GM18498 (cell line): ENCODE data around the gene FAM13A.
"Not testable (repeated sequence)": the region's sequence is repeated elsewhere in the genome, so short reads cannot be mapped to it uniquely, and the experiment has no call there.

Experiments used
- ATAC-seq: cut with Tn5 transposase; IDR thresholded peaks from one replicate; pipeline ENCODE4 v1.9.1; 2021; ENCODE audit warnings: mild to moderate bottlenecking, moderate library complexity; ENCODE audit not compliant: unreplicated experiment

FAM13A gene

DNA sequence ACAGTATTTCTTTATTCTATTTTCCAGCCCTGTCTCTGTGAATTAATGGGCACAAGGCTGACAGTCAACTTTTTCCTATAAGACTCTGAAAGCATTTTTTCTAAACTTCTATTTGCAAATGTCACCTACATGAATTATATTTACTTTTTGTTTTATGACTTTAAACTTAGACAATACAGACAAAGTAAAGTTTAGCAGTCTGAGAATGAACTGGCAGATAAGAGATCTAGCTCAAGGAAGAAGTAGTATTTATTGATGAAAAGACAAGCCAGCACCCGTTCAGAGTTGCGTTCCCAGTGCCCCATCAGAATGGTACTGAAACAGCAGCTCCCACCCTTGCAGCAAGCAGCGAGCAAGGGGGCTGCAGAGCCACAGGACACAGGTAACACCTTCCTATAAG, 148.5 kb downstream of the FAM13A start:
- ATAC-seq, result no peak

DNA sequence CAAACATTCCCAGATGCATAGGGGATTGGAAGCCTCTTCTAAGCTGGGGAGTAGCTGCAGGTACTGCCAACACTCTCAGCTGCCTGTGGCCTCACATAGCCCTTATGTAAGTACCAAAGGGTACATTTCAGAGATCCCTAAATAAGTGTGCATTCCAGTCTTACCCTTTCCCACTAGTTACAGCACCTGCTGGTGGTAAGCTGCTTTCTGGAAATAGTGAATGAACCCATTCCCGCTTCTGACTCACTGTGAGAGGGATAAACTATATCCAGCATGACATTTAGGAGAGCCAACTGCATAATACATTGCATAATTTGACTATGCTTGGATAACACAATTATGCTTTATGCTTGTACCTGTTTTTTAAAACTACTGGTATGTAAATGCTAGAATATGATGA, 149.0 kb downstream of the FAM13A start:
- ATAC-seq, result no peak

DNA sequence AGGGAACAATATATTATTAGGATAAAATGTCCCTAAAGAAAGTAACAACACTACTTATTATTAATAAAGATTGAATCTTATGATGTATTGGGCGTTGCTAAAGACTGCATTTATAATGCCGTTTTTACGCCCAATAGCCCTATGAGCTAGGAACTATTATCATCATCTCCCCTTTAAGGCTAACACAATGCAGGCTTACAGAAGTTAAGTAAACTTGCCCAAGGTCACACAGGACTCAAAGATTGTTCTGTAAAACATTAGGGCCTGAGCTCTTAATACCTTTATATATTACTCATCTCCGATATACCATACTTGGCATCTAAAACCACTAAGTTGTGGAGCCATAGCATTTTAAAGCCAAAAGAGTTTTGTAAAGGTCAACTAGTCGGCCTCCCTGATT, 149.5 kb downstream of the FAM13A start:
- no peak for ATAC-seq

- ATAC-seq, result not testable (repeated sequence)
These were observed 152.7 kb downstream of the FAM13A start for GRCh38 chr4:88904240-88904639.

DNA sequence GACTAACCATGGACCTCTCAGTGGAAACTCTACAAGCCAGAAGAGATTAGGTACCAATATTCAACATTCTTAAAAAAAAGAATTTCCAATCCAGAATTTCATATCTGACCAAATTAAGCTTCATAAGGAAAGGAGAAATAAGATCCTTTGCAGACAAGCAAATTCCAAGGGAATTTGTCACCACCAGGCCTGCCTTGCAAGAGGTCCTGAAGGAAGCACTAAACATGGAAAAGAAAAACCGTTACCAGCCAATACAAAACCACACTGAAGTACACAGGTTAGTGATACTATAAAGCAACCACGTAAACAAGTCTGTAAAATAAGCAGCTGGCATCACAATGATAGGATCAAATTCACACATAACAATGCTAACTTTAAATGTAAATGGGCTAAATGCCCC, 156.6 kb downstream of the FAM13A start:
- ATAC-seq, result no peak

DNA sequence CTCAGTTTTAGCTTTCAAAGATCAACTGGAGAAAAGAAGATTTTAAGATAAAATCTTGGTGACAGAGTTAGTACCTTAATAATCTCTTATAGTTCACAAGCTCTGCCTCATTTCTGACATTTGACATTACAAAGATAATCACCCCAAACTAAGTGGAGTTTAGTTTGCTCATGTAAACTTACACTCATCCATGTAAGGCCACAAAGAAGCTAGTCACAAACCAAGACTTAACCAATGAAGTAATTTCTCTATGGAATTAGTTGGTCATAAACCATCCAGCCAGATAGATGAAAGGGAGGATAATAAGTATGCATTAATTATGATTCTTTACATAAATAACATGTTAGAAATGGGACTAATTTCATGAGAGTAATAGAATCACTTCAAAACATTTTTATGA, 159.2 kb downstream of the FAM13A start:
- no peak for ATAC-seq

DNA sequence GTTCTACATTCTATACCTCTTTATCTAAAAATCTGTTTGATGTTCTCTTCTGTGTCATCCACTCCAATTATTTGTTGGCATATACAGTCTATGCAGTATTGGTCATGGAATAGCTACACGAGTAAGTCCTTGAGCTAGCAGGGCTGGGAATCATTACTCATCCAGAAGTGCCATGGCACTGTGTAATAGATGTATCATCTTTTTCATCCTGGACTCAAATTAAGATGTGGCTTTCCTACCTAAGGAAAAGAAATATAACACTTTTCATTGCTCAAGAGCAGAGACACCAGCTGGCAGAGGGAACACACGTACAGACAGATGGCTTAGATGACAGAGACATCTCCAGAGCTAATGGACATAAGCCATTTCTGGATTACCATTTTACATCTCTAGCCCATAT, 159.8 kb downstream of the FAM13A start:
- ATAC-seq, result no peak

DNA sequence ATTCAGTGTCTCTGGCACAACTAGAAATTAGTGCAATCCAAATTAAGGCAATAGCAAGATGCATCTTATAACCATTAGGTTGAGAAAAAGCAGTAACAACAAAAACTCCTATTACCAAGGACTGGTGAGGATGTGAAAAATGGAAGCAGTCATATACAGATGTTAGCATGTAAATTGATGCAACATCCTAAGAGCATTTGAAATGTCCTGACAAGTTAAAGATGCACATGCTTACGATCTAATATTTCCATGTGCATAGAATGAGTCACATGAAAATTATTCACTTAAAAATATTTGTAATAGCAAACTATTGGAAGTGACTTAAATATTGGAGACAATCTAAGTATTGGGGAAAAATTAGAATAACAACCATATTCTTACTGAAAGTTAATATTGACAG, 163.0 kb downstream of the FAM13A start:
- no peak for ATAC-seq

- no peak for ATAC-seq
These were observed 164.3 kb downstream of the FAM13A start for GRCh38 chr4:88892646-88893045.

GRCh38 chr4:88891636-88892035, 165.3 kb downstream of the FAM13A start:
- no peak for ATAC-seq

GRCh38 chr4:88887409-88887808, 169.6 kb downstream of the FAM13A start:
- ATAC-seq, result not testable (repeated sequence)

- ATAC-seq, result no peak
These were observed 175.8 kb downstream of the FAM13A start for GRCh38 chr4:88881227-88881569.

GRCh38 chr4:88880501-88881226, 176.3 kb downstream of the FAM13A start:
- ATAC-seq, result no peak

DNA sequence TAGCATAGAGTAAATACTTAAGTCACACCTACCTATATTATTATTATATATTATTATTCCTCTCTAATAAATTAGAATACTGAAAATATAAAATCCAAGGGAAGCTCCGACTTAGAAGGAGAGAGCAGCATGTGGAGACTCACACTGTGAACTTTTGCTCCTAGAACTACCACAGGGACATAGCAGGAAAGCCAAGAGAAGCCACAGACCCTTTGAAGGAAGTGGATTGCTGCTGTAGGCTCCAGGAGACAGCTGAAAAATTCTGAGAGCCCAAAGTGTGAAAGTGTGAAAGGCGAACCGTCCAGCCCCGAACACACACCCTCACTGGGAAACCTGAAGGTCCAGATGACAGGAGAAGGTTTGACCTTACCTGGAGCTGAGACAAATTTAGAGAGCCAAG, 177.0 kb downstream of the FAM13A start:
- ATAC-seq, result no peak

DNA sequence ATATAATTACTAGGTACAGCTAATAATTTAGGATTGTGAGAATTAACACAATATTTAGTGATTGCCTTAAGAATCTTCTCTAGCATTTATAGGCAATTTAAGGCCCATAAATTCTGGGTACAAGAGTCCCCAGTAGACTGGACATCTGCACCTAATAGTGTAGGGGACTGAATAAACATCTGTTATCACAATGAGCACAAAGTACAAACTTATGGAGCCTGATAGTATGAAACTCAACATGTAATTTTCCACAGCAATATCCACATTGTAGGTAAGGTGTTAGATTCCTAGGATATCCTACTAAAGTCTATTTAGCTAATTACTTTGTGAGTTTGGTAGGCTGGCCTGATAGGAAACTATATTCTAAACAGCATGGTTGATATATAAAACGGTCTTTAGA, 178.3 kb downstream of the FAM13A start:
- ATAC-seq, result no peak

- ATAC-seq, result no peak
These were observed 186.6 kb downstream of the FAM13A start for GRCh38 chr4:88870428-88870827.

- ATAC-seq, result no peak
These were observed 188.5 kb downstream of the FAM13A start for GRCh38 chr4:88868510-88868909.

DNA sequence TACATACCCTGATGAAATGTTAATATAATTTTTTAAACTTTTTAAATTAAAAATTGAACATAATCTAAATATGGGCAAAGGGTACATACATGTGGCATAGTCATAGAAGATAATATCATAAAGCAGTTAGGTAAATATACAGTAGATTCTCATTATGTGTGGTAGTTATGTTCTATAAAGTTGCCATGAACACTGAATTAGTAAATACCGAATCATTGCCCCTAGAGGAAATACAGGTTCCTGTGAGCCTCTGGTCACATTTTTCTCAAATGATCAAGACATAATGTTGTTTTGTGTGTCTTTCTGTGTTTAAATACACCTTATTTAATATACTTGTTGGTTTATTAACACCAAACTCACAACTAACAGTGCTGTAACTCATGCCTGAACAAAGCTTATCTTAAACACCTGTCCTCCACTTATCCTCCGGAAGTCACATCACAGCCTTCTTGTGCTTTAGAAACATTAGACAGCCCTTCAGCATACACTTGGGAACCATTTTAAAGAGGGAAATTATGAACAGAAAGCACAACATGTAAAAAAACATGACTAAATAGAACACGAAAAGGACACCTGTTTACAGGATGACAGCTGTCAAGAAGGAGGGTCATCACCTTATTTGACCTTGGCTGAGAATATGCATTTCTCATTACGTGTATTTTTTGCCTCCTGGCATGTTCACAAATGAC, 190.0 kb downstream of the FAM13A start:
- no peak for ATAC-seq

DNA sequence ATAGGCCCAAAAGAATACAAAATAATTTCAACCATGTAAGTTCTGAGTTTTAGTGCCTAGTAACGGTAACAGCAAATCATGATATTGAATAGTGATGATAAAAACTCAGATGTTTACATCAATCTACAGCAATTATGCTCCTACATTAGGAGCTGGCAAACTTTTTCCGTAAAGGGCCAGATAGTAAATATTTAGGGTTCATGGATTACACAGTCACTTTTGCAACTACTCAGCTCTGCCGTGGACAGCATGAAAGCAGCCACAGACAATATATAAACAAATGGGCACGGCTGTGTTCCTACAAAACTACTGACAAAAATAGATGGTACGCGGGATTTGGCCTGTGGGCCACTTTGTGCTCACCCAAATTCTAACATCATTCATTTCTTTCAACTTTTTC, 191.5 kb downstream of the FAM13A start:
- ATAC-seq, result no peak

GRCh38 chr4:88865046-88865445, 191.9 kb downstream of the FAM13A start:
- ATAC-seq, result no peak

- ATAC-seq, result no peak
These were observed 196.4 kb downstream of the FAM13A start for GRCh38 chr4:88860586-88860985.

DNA sequence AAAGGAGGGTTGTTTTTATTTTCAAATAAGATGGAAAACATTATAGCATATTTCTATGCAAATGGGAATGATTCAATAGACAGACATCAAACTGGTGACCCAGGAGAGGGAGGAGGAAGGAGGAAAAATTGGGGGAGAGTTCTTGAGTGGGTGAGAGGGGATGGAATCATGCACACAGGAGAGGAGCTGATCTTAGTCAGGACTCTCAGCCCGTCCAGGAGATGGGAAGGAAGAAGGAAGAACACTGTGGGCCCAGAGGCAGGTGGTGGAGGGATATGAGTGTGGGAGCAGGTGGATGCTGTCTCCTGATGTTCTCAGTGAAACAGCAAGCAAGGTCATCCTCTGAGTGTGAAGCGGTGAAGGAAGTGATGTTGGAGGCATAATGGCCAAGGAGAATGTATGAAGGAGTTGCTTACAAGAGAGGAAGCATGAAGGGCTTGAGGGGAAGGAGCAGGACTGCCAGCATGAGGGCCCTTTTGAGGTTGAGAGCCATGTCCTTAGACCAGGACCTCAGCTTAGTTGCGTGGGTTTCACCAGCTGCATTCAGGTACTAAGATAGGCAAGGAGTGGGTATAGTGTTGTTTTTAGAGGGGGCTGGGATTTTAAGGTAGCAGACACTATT, 197.7 kb downstream of the FAM13A start:
- peak; percentile 33 for ATAC-seq
